ENCODE results near the gene CNP.

The CNP gene

DNA sequence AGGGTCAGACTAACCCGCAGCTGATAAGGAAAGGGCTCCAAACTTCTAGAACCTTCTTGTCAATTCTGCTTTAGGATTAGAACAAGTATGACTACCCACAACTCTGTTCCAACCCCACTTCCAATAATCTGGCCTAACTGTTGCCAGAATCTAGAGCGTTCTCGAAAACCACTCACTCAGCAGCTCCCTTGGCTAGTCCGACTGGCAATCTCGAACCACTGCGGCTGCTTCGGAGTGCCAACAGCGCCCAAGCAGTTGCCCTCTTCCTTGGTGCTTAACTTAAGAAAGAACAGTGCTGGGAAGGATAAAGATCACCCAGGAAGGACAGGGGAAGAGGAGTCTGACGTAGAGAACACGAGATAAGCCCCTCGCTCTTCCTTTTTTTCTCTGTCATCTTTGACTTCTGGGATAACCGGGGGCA is 49.8 kb downstream of the CNP start:
- TF ChIP-seq TCF12 (IDR thresholded peaks at IDR 0.05; ENCODE audit: low read depth) = no peak
- no peak for TF ChIP-seq EGR1 (IDR thresholded peaks at IDR 0.05)
- TF ChIP-seq CEBPB (IDR thresholded peaks at IDR 0.05) = no peak
- no peak for TF ChIP-seq TEAD4 (IDR thresholded peaks at IDR 0.05)
- no peak for TF ChIP-seq REST (IDR thresholded peaks at IDR 0.05; ENCODE audit: low read depth)
- no peak for TF ChIP-seq ZBTB7A (IDR thresholded peaks at IDR 0.05; ENCODE audit: low read depth)
- no peak for TF ChIP-seq EP300 (IDR thresholded peaks at IDR 0.05; ENCODE audit: borderline replicate concordance)

- TF ChIP-seq RAD21 (IDR thresholded peaks at IDR 0.05; ENCODE audit: low read depth) (no peak), ZBTB7A (IDR thresholded peaks at IDR 0.05; ENCODE audit: low read depth) (peak; percentile 81), USF1 (IDR thresholded peaks at IDR 0.05) (peak; percentile 63), TAF1 (IDR thresholded peaks at IDR 0.05; ENCODE audit: low read depth) (peak; percentile 98), FOXM1 (IDR thresholded peaks at IDR 0.05; ENCODE audit: borderline replicate concordance, low read depth) (no peak), EP300 (IDR thresholded peaks at IDR 0.05; ENCODE audit: borderline replicate concordance) (no peak), REST (IDR thresholded peaks at IDR 0.05; ENCODE audit: low read depth) (no peak), YY1 (IDR thresholded peaks at IDR 0.05; ENCODE audit: low read depth) (peak; percentile 99), TEAD4 (IDR thresholded peaks at IDR 0.05) (no peak; the same call in 1 of the 2 replicates), NFIC (IDR thresholded peaks at IDR 0.05) (no peak), CEBPB (IDR thresholded peaks at IDR 0.05) (no peak), TCF12 (IDR thresholded peaks at IDR 0.05; ENCODE audit: low read depth) (no peak), MAX (IDR thresholded peaks at IDR 0.05) (peak; percentile 38), CREB1 (IDR thresholded peaks at IDR 0.05; ENCODE audit: low read depth) (peak; percentile 44; the same call in 1 of the 2 replicates), EGR1 (IDR thresholded peaks at IDR 0.05) (peak; percentile 94)
These were observed 50.6 kb downstream of the CNP start, which contains the start of gene DNAJC7 for GRCh38 chr17:42016941-42017865. Gene DNAJC7 (minus strand): TSS chr17:42017439. CDS start chr17:42017416, 23 bp downstream.

GRCh38 chr17:42017866-42018200 is 51.2 kb downstream of the CNP start:
- TF ChIP-seq FOXM1 (IDR thresholded peaks at IDR 0.05; ENCODE audit: borderline replicate concordance, low read depth) (no peak), EGR1 (IDR thresholded peaks at IDR 0.05) (no peak), TAF1 (IDR thresholded peaks at IDR 0.05; ENCODE audit: low read depth) (no peak), TEAD4 (IDR thresholded peaks at IDR 0.05) (no peak), TCF12 (IDR thresholded peaks at IDR 0.05; ENCODE audit: low read depth) (no peak)

DNA sequence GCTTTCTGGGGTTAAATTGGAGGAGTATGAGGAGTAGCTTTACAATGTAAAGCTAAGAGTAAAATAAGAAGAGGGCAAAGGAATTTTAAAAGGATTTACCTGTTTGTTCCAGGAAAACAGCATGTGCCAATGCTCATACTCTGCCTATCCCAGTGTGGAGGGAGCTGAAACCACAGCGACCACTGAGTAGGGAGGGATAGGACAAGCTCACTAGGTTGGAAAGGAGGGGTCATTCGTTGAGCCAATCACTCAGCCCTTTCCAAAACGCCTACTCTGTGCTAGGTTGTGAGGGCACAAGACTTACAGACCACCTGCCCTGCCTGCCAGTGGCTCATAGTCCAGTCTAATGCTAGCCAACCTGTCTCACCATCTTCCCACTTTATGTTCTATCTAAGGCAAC is 51.7 kb downstream of the CNP start:
- TF ChIP-seq CEBPB (IDR thresholded peaks at IDR 0.05) = no peak
- TF ChIP-seq TAF1 (IDR thresholded peaks at IDR 0.05; ENCODE audit: low read depth) = no peak
- no peak for TF ChIP-seq TEAD4 (IDR thresholded peaks at IDR 0.05)
- TF ChIP-seq EGR1 (IDR thresholded peaks at IDR 0.05) = no peak
- no peak for TF ChIP-seq ZBTB7A (IDR thresholded peaks at IDR 0.05; ENCODE audit: low read depth)
- no peak for TF ChIP-seq TCF12 (IDR thresholded peaks at IDR 0.05; ENCODE audit: low read depth)

- no peak for TF ChIP-seq CEBPB (IDR thresholded peaks at IDR 0.05)
- TF ChIP-seq TEAD4 (IDR thresholded peaks at IDR 0.05) = no peak
- TF ChIP-seq CREB1 (IDR thresholded peaks at IDR 0.05; ENCODE audit: low read depth) = no peak
These were observed 52.4 kb downstream of the CNP start for GRCh38 chr17:42018988-42019387.

DNA sequence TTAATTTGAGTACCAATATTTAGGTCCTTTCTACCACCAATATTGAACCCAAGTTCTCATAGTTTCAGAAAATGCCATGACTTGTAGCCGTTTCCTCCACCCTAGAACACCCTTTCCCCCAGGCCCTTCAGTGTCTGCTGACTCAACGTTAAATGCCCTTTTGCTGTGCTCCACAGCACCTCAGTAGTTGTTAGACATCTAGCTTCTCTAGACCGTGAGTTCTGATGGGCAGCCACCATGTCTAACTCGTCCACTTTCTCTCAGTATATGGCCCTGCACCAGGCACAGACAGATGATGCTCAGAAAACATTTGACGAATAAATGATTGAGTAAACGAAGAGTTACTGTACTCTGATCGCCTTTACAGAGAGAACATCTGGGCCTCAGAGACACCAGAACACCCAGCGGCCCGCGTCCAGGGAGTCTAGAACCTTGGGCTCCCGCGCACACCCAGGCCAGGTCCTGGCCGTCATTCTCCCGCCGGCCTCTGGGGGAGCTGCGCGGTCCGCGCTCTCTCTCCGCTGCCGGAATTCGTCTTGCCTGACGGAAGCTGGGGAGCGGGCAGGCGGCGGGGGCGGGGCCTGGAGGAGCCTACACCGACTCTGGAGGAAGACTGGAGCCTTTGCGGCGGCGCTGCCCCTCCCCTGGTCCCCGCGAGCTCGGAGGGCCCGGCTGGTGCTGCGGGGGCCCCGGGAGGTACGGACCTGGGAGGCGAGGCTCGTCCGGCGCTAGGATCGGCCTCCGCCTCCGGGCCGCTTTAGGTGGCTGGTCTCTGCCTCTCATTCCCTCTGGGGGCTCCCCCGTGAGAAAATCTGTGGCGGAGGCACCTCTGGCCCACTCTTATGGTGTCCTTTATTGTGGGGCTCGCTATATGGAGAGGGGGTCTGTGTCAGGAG is 53.2 kb downstream of the CNP start, which contains the start of gene NKIRAS2:
Gene NKIRAS2 (plus strand): TSS at position 582 of the 896 bp plus-strand sequence. CDS start 1,488 bp downstream, outside the sequence.
- peak; percentile 35; the same call in 1 of the 2 replicates for TF ChIP-seq EP300 (IDR thresholded peaks at IDR 0.05; ENCODE audit: borderline replicate concordance)
- TF ChIP-seq FOXM1 (IDR thresholded peaks at IDR 0.05; ENCODE audit: borderline replicate concordance, low read depth) = no peak
- peak; percentile 63 for TF ChIP-seq TEAD4 (IDR thresholded peaks at IDR 0.05)
- TF ChIP-seq CREB1 (IDR thresholded peaks at IDR 0.05; ENCODE audit: low read depth) = peak; percentile 36; the same call in 1 of the 2 replicates
- 0 out of 2 replicates have a peak, but pooled peaks have one; percentile 14 for TF ChIP-seq NFIC (IDR thresholded peaks at IDR 0.05)
- TF ChIP-seq USF1 (IDR thresholded peaks at IDR 0.05) = peak; percentile 31; the same call in 1 of the 2 replicates
- TF ChIP-seq CEBPB (IDR thresholded peaks at IDR 0.05) = no peak
- peak; percentile 43; the same call in 1 of the 2 replicates for TF ChIP-seq EGR1 (IDR thresholded peaks at IDR 0.05)
- peak; percentile 75 for TF ChIP-seq TCF12 (IDR thresholded peaks at IDR 0.05; ENCODE audit: low read depth)
- no peak for TF ChIP-seq REST (IDR thresholded peaks at IDR 0.05; ENCODE audit: low read depth)
- peak; percentile 95 for TF ChIP-seq TAF1 (IDR thresholded peaks at IDR 0.05; ENCODE audit: low read depth)
- TF ChIP-seq MAX (IDR thresholded peaks at IDR 0.05) = peak; percentile 78
- TF ChIP-seq RAD21 (IDR thresholded peaks at IDR 0.05; ENCODE audit: low read depth) = peak; percentile 12; the same call in 1 of the 2 replicates
- TF ChIP-seq YY1 (IDR thresholded peaks at IDR 0.05; ENCODE audit: low read depth) = peak; percentile 73
